Head of caudate nucleus (tissue), 42 donors: Measurements from ENCODE around the gene MCRIP1.

Source experiments
- DNase-seq, 42 donors: peaks; one replicate each; pipeline versions ENCODE4 v3.0.0 to v3.0.0-alpha.2; 2020 to 2021; ENCODE audit warnings: mixed read lengths in 7 of 42
- intact Hi-C: fragments of 100-400 bp; cut with DNase I; formaldehyde crosslinking; loops from one replicate; pipeline ENCODE4 v1.15.0; 2022

Gene MCRIP1

GRCh38 chr17:81810892-81811704 lies 22.0 kb downstream of the MCRIP1 start:
- intact Hi-C loops, result no loop called here
- no peak for DNase-seq

- no peak for DNase-seq
Measured at GRCh38 chr17:81810476-81810875, 22.6 kb downstream of the MCRIP1 start.

GRCh38 chr17:81809556-81809998 lies 23.5 kb downstream of the MCRIP1 start:
- DNase-seq, result no peak
- intact Hi-C loops, result no loop called here

More at GRCh38 chr17:81810476-81810875, 22.6 kb downstream of the MCRIP1 start:
- intact Hi-C loops, result no loop called here

GRCh38 chr17:81808778-81809555 lies 24.1 kb downstream of the MCRIP1 start:
- DNase-seq, result no peak
- intact Hi-C loops, result no loop called here

GRCh38 chr17:81807839-81808238 lies 25.3 kb downstream of the MCRIP1 start:
- intact Hi-C loops, result no loop called here
- DNase-seq, result no peak

GRCh38 chr17:81807210-81807719 lies 25.8 kb downstream of the MCRIP1 start:
- DNase-seq, result no peak
- intact Hi-C loops, result no loop called here

GRCh38 chr17:81806461-81807209 lies 26.5 kb downstream of the MCRIP1 start:
- intact Hi-C loops, result no loop called here
- DNase-seq, result no peak

GRCh38 chr17:81805707-81806460 lies 27.2 kb downstream of the MCRIP1 start:
- no peak for DNase-seq
- intact Hi-C loops, result no loop called here

- no peak for DNase-seq
- intact Hi-C loops, result no loop called here
Measured at GRCh38 chr17:81804559-81805399, 28.3 kb downstream of the MCRIP1 start.

- intact Hi-C loops, result no loop called here
- no peak for DNase-seq
Measured at GRCh38 chr17:81803728-81804558, 29.1 kb downstream of the MCRIP1 start, which contains the start of gene GCGR. TSS of gene GCGR (plus strand) at chr17:81804150. CDS start at chr17:81809019, 4,869 bp downstream.

- no peak for DNase-seq
- intact Hi-C loops, result no loop called here
Measured at GRCh38 chr17:81802856-81803643, 30.0 kb downstream of the MCRIP1 start.

GRCh38 chr17:81802048-81802758 lies 30.9 kb downstream of the MCRIP1 start:
- no peak for DNase-seq
- intact Hi-C loops, result no loop called here

- DNase-seq, result no peak
- intact Hi-C loops, result no loop called here
Measured at GRCh38 chr17:81801327-81801726, 31.8 kb downstream of the MCRIP1 start.

GRCh38 chr17:81794509-81794908 lies 38.6 kb downstream of the MCRIP1 start:
- no peak for DNase-seq
- intact Hi-C loops, result no loop called here

GRCh38 chr17:81794074-81794476 lies 39.0 kb downstream of the MCRIP1 start:
- DNase-seq, result no peak
- intact Hi-C loops, result no loop called here
